IMR-90 (cell line): ENCODE data around the gene H6PD. TPM values are rescaled to one million over a fixed set of nuclear protein-coding genes. Genes with fewer than 3 reads are reported as not detected.

Experiments used
- ATAC-seq: fragments of 200-7000 bp; cut with Tn5 transposase; 2 replicates; pipeline ENCODE4 v1.9.1; 2020; ENCODE audit warnings: low read depth, mild to moderate bottlenecking, moderate library complexity
- BruUV-seq: library from RNA; stranded (reverse); fragments of 400-500 nt; replicated peaks from 2 replicates; lab custom pipeline; 2021; lab: Mats Ljungman, UMichigan
- CTCF ChIA-PET: fragments of 300-600 bp; formaldehyde crosslinking; extraction: SDS; loops from one replicate; lab custom pipeline; 2021; ENCODE audit warnings: antibody characterized with exemption; lab: Yijun Ruan, JAX
- POLR2A ChIA-PET: fragments of 300-600 bp; sonication (Branson Sonifier 250); formaldehyde crosslinking; loops from one replicate; lab custom pipeline; 2022; ENCODE audit warnings: antibody characterized with exemption; ENCODE audit not compliant: unreplicated experiment; lab: Charles Lee
- DNase-seq: peaks from one replicate; pipeline ENCODE4 v3.0.0; 2013
- H2AFZ ChIP-seq: replicated peaks from 2 replicates; pipeline ENCODE3; 2013; ENCODE audit warnings: low read length, mild to moderate bottlenecking; ENCODE audit not compliant: poor library complexity
- H2AK5ac ChIP-seq: 2 replicates; pipeline ENCODE4 v1.6.1; 2013; ENCODE audit warnings: low read depth, low read length, inconsistent platforms
- H2AK9ac ChIP-seq: replicated peaks from 2 replicates; pipeline ENCODE3; 2013; ENCODE audit warnings: mild to moderate bottlenecking, low read depth, low read length, moderate library complexity; ENCODE audit not compliant: poor library complexity
- H2BK120ac ChIP-seq: 2 replicates; pipeline ENCODE4 v1.6.1; 2013; ENCODE audit warnings: low read depth, low read length, inconsistent platforms
- H2BK15ac ChIP-seq: 3 replicates; pipeline ENCODE4 v1.6.1; 2013; ENCODE audit warnings: low read depth, low read length, inconsistent platforms
- H2BK20ac ChIP-seq: 2 replicates; pipeline ENCODE4 v1.6.1; 2013; ENCODE audit warnings: low read depth, mild to moderate bottlenecking, inconsistent platforms, low read length, moderate library complexity
- H2BK5ac ChIP-seq: 2 replicates; pipeline ENCODE4 v1.6.1; 2013; ENCODE audit warnings: mild to moderate bottlenecking, low read depth, low read length, inconsistent platforms; ENCODE audit not compliant: poor library complexity, severe bottlenecking
- H3K14ac ChIP-seq: replicated peaks from 2 replicates; pipeline ENCODE4 v1.6.1; 2013; ENCODE audit warnings: low read depth, low read length, inconsistent platforms
- H3K18ac ChIP-seq: 2 replicates; pipeline ENCODE4 v1.6.1; 2013; ENCODE audit warnings: low read depth, low read length, control low read depth
- H3K23ac ChIP-seq: 2 replicates; pipeline ENCODE4 v1.6.1; 2013; ENCODE audit warnings: low read depth, low read length, inconsistent platforms
- H3K27ac ChIP-seq: 2 replicates; pipeline ENCODE4 v1.5.1; 2013; ENCODE audit warnings: mild to moderate bottlenecking, control low read depth, low read length; ENCODE audit not compliant: insufficient read depth
- H3K27me3 ChIP-seq: 2 replicates; pipeline ENCODE4 v1.6.1; 2013; ENCODE audit warnings: low read length; ENCODE audit not compliant: control insufficient read depth, insufficient read depth
- H3K36me3 ChIP-seq: 2 replicates; pipeline ENCODE4 v1.6.1; 2013; ENCODE audit warnings: low read length, mixed read lengths; ENCODE audit not compliant: control insufficient read depth, insufficient read depth
- H3K4ac ChIP-seq: 2 replicates; pipeline ENCODE4 v1.6.1; 2013; ENCODE audit warnings: low read depth, low read length, inconsistent platforms
- H3K4me1 ChIP-seq: 2 replicates; pipeline ENCODE4 v1.6.1; 2013; ENCODE audit warnings: low read length, mixed read lengths; ENCODE audit not compliant: control insufficient read depth, insufficient read depth
- H3K4me2 ChIP-seq: 2 replicates; pipeline ENCODE4 v1.6.1; 2013; ENCODE audit warnings: low read depth, mild to moderate bottlenecking, control low read depth, low read length, moderate library complexity
- H3K4me3 ChIP-seq: 2 replicates; pipeline ENCODE4 v1.5.1; 2013; ENCODE audit warnings: low read depth, mild to moderate bottlenecking, control low read depth, low read length, moderate library complexity; ENCODE audit not compliant: insufficient read depth
- H3K56ac ChIP-seq: 2 replicates; pipeline ENCODE4 v1.6.1; 2013; ENCODE audit warnings: low read length, inconsistent platforms; ENCODE audit not compliant: insufficient read depth; ENCODE audit errors: extremely low read depth
- H3K79me1 ChIP-seq, 2 experiments: 2 replicates each; pipeline ENCODE4 v1.6.1; 2013; ENCODE audit warnings: low read length in 2 of 2, inconsistent platforms in 1 of 2, low read depth in 1 of 2
- H3K9ac ChIP-seq: 2 replicates; pipeline ENCODE4 v1.6.1; 2013; ENCODE audit warnings: low read depth, low read length, control low read depth
- H3K9me1 ChIP-seq: 2 replicates; pipeline ENCODE4 v1.6.1; 2013; ENCODE audit warnings: low read length, inconsistent platforms; ENCODE audit not compliant: insufficient read depth
- H3K9me3 ChIP-seq: 2 replicates; pipeline ENCODE4 v1.6.1; 2013; ENCODE audit warnings: low read length; ENCODE audit not compliant: control insufficient read depth, insufficient read depth
- H4K20me1 ChIP-seq: 2 replicates; pipeline ENCODE4 v1.6.1; 2013; ENCODE audit warnings: low read length, inconsistent platforms; ENCODE audit not compliant: insufficient read depth
- H4K5ac ChIP-seq: 2 replicates; pipeline ENCODE4 v1.6.1; 2013; ENCODE audit warnings: mild to moderate bottlenecking, low read depth, low read length, control low read depth
- H4K8ac ChIP-seq, 2 experiments: 2 replicates each; pipeline ENCODE4 v1.6.1; 2013; ENCODE audit warnings: low read depth in 2 of 2, low read length in 2 of 2, control low read depth in 1 of 2, inconsistent platforms in 1 of 2
- H4K91ac ChIP-seq: 2 replicates; pipeline ENCODE4 v1.6.1; 2013; ENCODE audit warnings: low read depth, low read length, inconsistent platforms; ENCODE audit not compliant: insufficient read depth
- BHLHE40 ChIP-seq: fragments of 150-350 bp; IDR thresholded peaks from 2 replicates; pipeline ENCODE4 v1.6.1; 2016; ENCODE audit warnings: mild to moderate bottlenecking, low read depth, low read length
- CEBPB ChIP-seq: IDR thresholded peaks from 2 replicates; pipeline ENCODE4 v1.6.1; 2012; ENCODE audit warnings: low read depth, low read length, improper control_type of control experiment
- ELK1 ChIP-seq: fragments of 150-350 bp; IDR thresholded peaks from 2 replicates; pipeline ENCODE4 v1.6.1; 2016; ENCODE audit warnings: low read depth, mild to moderate bottlenecking, low read length, moderate library complexity, borderline replicate concordance
- FOS ChIP-seq: fragments of 150-350 bp; IDR thresholded peaks from 2 replicates; pipeline ENCODE4 v1.6.1; 2016; ENCODE audit warnings: low read depth, low read length
- MXI1 ChIP-seq: IDR thresholded peaks from 2 replicates; pipeline ENCODE4 v1.6.1; 2012; ENCODE audit warnings: low read depth, mild to moderate bottlenecking, low read length, moderate library complexity, borderline replicate concordance
- POLR2A ChIP-seq: IDR thresholded peaks from 2 replicates; pipeline ENCODE4 v1.6.1; 2012; ENCODE audit warnings: mild to moderate bottlenecking, low read depth, low read length
- RCOR1 ChIP-seq: IDR thresholded peaks from 2 replicates; pipeline ENCODE4 v1.6.1; 2012; ENCODE audit warnings: mild to moderate bottlenecking, low read length, improper control_type of control experiment; ENCODE audit not compliant: insufficient replicate concordance
- RFX5 ChIP-seq: IDR thresholded peaks from 2 replicates; pipeline ENCODE4 v1.8.0; 2012; ENCODE audit warnings: low read depth, mild to moderate bottlenecking, low read length, moderate library complexity
- SMC3 ChIP-seq: fragments of 150-350 bp; IDR thresholded peaks from 2 replicates; pipeline ENCODE4 v1.6.1; 2016; ENCODE audit warnings: low read depth, mild to moderate bottlenecking, antibody characterized with exemption, low read length, moderate library complexity
- WGBS, 2 experiments: methylation state at CpG; one replicate each; pipeline versions ENCODE4 v1.1.5 to v1.1.7; 2013; ENCODE audit warnings: missing lambda C conversion rate in 2 of 2; ENCODE audit not compliant: insufficient read length in 1 of 2; ENCODE audit errors: extremely low coverage in 2 of 2; 5-methylcytosine and 5-hydroxymethylcytosine counted together
- dilution Hi-C: fragments of 300-500 bp; cut with HindIII; formaldehyde crosslinking; loops from one replicate; pipeline ENCODE4 v1.14.3; 2018; ENCODE audit warnings: low sequenced_read_pairs; ENCODE audit not compliant: unreplicated experiment
- in situ Hi-C: fragments of 300-500 bp; cut with MboI; formaldehyde crosslinking; loops from 3 replicates; pipeline ENCODE4 v1.14.3; 2019; ENCODE audit warnings: low sequenced_read_pairs, inconsistent platforms, mixed read lengths
- intact Hi-C: fragments of 100-400 bp; cut with micrococcal nuclease; formaldehyde crosslinking; loops from 2 replicates; pipeline ENCODE4 v1.10.0; 2022
- polyA plus RNA-seq, 3 experiments: library from polyadenylated mRNA; depleted of rRNA; stranded (reverse); fragments of >200 nt; gene quantifications; 2 replicates each; pipeline ENCODE4 v1.2.3, GENCODE V29; 2012; ENCODE audit warnings: low replicate concordance in 1 of 3
- total RNA-seq: library from RNA; depleted of rRNA; stranded (reverse); fragments of >200 nt; gene quantifications from 2 replicates; pipeline ENCODE4 v1.2.3, GENCODE V29; 2012

H6PD gene
- total and polyA plus RNA-seq, 2 of the 4 experiments (the other 2 are of a cell fraction) = 9.3 to 22.1 TPM

DNA sequence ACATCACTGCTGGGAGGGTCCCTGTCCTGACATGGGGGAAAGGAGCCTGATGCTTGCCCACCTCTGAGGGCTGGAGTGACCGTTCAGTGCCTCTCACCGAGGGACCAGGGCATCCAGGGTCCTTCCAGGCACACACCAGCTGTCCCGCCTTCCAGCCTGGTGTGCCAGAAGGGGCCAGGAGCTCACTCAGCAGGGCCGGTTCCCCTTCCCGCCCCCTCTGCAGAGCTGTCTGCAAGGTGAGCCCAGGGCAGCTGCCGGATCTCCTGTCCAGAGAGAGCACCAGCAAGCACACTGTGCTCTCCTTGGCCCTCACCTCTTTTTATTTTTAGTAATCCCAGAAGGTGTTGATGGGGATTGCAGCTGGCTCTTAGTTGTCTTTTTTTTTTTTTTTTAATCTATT, 16.9 kb downstream of the H6PD start:
- H4K91ac ChIP-seq = no peak overlapping the region
- in situ Hi-C loops (no loop called here), intact Hi-C loops (no loop called here), dilution Hi-C loops (no loop called here)
- H3K4ac ChIP-seq = no peak overlapping the region
- H3K4me3 ChIP-seq = no peak overlapping the region
- H3K9ac ChIP-seq = no peak overlapping the region
- no peak overlapping the region for H2BK120ac ChIP-seq
- no peaks in the 10 kb centered on the region for H3K9me3 ChIP-seq
- ChIA-PET CTCF (interaction anchor here (0.6 to 1.5 kb wide), 2 partner anchors 16 to 265 kb away, joined by 4 to 8 read pairs; no protein-coding TSS in a partner anchor), POLR2A (no interaction called here)
- H3K4me2 ChIP-seq = no peak overlapping the region
- no peak overlapping the region for H3K23ac ChIP-seq
- BruUV-seq = no TSS peak
- peaks cover 6% of the 10 kb centered on the region; the same call in 1 of the 2 replicates for H4K20me1 ChIP-seq
- no peak overlapping the region for H3K27ac ChIP-seq
- 79% methylated on average over 3 of the region's 6 CpGs; no CpG with 5 or more reads in 1 of the 2 experiments for WGBS, 2 experiments
- no peak for ATAC-seq
- H3K27me3 ChIP-seq = no peaks in the 10 kb centered on the region
- peaks cover 10% of the 10 kb centered on the region; the same call in 1 of the 2 replicates for H3K4me1 ChIP-seq
- H4K5ac ChIP-seq = no peak overlapping the region
- no peak overlapping the region for H2AK9ac ChIP-seq
- H3K56ac ChIP-seq = no peak overlapping the region
- no peak overlapping the region for H2BK5ac ChIP-seq
- H3K18ac ChIP-seq = no peak overlapping the region
- no peak for TF ChIP-seq FOS
- no peak for TF ChIP-seq SMC3
- TF ChIP-seq MXI1 = no peak
- no peak for TF ChIP-seq RFX5
- TF ChIP-seq ELK1 = no peak
- no peak for TF ChIP-seq POLR2A
- TF ChIP-seq RCOR1 = no peak
- no peak for TF ChIP-seq BHLHE40
- TF ChIP-seq CEBPB = no peak
- H3K14ac ChIP-seq = no peak overlapping the region
- H3K79me1 ChIP-seq = peaks cover 0 to 11% of the 10 kb centered on the region in 2 experiments; a peak in 2 of 4 replicates
- H4K8ac ChIP-seq = no peak overlapping the region
- H2AK5ac ChIP-seq = no peak overlapping the region
- DNase-seq = no peak
- no peak overlapping the region for H2BK20ac ChIP-seq
- H3K9me1 ChIP-seq = no peaks in the 10 kb centered on the region
- peaks cover 15% of the 10 kb centered on the region; the same call in 1 of the 2 replicates for H3K36me3 ChIP-seq
- H2AFZ ChIP-seq = no peak overlapping the region
- H2BK15ac ChIP-seq = no peak overlapping the region
